Measurements from ENCODE around the gene MECR.
"Not testable (repeated sequence)": the region's sequence is repeated elsewhere in the genome, so short reads cannot be mapped to it uniquely, and the experiment has no call there.

MECR gene

GRCh38 chr1:29169976-29170375, 60.8 kb downstream of the MECR start:
- no peak for DNase-seq (ENCODE audit: low spot score)

DNA sequence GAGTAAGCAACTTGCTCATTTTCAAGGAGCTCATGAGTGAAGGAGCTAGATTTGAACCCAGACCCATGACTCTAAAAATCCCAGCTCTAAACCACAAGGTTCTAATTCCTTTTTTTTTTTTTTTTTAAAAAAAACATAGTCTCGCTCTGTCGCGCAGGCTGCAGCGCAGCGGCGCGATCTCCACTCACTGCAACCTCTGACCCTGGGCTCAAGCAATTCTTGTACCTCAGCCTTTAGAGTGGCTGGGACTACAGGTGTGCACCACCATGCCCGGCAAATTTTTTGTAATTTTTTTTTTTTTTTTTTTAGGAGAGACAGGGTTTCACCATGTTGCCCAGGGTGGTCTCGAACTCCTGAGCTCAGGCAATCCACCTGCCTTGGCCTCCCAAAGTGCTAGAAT, 62.8 kb downstream of the MECR start:
- DNase-seq (ENCODE audit: low spot score), result no peak

DNA sequence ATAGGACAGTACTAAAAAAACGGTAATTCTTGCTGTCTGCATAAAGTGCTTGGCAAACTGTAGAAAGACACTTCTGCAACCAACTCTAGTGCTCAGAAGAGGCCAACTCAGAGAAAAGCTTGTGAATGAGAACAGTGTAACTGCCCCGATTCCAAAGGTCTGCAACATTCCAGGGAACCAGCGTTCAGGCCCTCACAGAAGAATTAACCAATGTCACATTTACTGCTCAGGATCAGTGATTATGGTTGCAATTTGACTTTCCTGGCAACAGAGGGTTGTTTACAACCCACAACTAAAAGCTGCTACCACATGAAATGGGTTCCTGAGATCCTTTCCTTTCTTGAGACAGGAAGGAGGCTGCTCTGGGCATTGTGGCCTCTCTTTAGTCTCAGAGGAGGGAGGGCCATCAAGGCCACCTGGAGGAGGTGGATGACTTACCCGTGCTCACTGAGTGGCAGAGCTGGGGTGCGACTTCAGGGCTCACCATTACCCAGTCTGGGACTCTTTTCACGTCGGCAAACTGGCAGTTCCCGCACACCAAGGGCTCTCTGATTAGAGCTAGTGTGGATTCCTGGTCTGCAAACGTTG, 64.3 kb downstream of the MECR start:
- no peak for DNase-seq (ENCODE audit: low spot score)

DNA sequence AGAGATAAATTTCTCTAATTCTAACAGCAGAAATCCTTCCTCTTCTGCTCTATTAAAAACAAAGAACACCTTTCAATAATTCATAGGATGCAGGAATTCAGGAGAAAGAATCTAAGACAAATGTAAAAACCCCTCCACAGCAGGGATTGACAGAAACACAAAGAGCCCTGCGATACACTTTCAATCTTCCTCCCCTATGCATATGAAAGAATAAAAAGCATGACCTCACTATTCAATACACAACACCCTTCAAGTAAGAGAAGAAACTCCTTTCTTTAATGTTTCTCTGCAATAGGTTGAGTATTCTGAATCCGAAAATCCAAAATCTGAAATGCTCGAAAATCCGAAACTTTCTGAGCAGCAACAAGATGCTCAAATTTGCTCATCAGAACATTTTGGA, 66.1 kb downstream of the MECR start:
- DNase-seq (ENCODE audit: low spot score), result no peak

- no peak for DNase-seq (ENCODE audit: low spot score)
These were observed 68.1 kb downstream of the MECR start for GRCh38 chr1:29162476-29163138.

GRCh38 chr1:29162025-29162424, 68.7 kb downstream of the MECR start:
- no peak for DNase-seq (ENCODE audit: low spot score)

DNA sequence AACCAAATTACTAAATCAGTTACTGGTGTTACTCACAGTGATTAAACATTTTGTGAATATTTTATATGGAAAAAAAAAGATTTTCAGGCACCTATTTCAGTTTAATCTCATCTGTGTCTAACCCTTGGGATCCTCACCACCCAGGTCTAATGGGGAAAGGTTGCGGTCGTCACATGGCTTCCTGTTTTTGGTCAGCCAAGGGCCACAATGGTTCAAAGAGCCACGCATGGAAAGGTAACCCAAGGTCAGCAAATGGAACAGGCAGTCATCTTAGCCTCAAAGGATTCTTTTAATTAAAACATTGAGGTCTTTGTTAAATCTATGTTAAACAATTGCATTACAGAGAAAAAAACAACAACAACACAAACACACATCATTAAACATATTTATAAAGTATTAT, 71.0 kb downstream of the MECR start:
- DNase-seq (ENCODE audit: low spot score), result no peak

- DNase-seq (ENCODE audit: low spot score), result no peak
These were observed 73.5 kb downstream of the MECR start for GRCh38 chr1:29157269-29157601.

DNA sequence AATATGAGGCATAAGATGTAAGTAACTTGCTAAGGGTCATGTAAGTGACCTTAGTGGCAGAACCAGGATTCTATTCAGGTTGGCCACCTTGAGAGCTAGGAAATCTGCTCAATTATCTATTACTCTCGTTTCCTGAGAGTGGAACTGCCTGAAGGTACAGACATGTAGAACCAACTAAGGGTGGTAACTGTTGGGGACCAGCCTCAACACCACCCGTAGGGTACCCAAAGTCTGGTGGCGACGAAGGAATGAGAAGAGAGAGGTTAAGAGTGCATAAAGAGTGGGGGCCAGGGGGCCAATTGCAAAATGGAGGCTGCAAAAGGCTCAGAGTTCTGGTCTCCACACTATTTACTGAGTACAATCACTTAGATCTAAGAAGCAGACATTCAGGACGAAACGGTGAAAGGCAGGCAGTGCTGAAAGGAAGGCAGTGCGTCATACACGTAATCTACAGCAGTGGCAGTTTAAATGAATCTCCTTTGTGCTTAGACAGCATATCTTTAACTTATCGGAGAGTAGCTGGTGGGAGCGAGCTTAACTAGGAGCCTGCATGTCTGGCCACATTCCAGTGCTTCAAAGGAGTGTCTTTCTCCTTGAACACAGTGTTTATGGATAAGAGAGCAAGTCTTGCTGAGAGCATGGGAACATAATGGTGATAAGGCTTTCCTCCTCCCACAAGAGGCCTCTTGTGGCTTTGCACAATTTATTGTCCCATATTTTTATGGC, 74.0 kb downstream of the MECR start:
- DNase-seq (ENCODE audit: low spot score), result no peak

- no peak for DNase-seq (ENCODE audit: low spot score)
These were observed 78.5 kb downstream of the MECR start for GRCh38 chr1:29152046-29152805.

GRCh38 chr1:29150346-29150745, 80.4 kb downstream of the MECR start:
- not testable (repeated sequence) for DNase-seq (ENCODE audit: low spot score)

DNA sequence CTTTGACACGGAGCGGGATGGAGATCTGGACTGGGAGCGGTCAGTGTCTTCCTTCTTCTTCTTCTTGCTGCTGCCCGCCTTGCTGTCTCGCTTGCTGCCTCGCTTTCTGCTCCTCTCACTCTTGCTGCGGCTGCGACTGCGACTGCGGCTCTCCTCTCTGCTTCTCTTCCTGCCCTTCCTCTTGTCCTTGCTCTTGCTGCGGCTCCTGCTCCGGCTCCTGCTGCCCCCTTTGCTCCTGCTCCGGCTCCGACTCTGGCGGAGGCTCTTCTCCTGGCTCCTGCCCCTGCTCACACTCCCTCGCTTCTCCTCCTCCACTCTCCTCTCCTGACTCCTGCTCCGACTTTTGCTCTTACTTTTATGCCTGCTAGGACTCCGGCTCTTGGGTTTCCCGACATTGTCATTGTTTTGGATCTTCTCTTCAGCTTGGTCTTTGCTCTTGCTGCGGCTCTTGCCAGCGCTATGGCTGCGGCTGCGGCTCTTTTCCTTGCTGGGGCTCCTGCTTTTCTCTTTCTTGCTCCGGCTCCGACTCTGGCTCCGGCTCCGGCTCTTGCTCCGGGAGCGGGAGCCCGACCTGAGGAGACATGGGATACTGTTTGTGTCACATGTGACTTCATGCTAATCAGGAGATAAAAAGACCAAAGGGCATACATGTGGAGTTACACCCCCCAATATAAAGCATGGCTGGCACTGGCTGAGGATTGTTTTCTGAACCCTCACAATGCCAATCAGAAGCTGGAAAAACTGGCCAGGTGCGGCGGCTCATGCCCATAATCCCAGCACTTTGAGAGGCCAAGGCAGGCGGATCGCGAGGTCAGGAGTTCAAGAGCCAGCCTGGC, 81.9 kb downstream of the MECR start:
- no peak for DNase-seq (ENCODE audit: low spot score)

DNA sequence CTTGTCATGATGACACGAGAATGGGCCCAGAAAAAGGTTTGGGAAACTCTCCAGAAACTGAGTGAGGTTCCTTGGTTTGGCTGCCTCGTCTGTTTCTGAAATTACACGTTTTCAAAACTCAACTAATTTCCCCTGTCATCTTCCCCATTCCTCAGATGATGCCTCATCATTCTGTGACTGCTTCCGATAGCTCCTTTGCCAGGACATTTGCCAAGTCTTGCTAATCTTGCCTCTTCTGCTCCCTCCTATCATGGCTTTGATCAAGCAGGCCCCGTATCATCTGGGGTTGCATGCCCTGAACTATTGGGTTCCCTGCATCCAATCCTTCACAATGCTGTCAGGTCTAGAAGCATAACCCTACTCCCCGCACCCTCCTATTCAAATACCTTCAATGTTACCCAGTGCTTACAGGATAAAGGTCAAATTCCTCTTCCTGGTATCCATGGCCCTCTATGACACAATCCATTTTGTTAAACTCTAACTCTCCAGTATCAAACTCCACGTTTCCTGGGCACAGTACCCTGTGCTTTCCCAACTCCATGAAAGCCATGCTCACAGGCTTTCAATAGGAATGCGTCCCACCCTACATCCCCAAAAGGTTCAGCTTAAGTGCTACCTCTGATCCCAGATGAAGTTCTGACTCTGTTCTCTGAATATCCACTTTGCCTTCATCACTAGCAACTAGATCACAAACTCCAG, 84.8 kb downstream of the MECR start:
- DNase-seq (ENCODE audit: low spot score), result no peak

GRCh38 chr1:29144178-29144577, 86.6 kb downstream of the MECR start:
- DNase-seq (ENCODE audit: low spot score), result no peak

GRCh38 chr1:29142714-29143113, 88.0 kb downstream of the MECR start:
- no peak for DNase-seq (ENCODE audit: low spot score)

Measured in LoVo (cell line).